Measurements from ENCODE around the gene NOTCH2.

The NOTCH2 gene

DNA sequence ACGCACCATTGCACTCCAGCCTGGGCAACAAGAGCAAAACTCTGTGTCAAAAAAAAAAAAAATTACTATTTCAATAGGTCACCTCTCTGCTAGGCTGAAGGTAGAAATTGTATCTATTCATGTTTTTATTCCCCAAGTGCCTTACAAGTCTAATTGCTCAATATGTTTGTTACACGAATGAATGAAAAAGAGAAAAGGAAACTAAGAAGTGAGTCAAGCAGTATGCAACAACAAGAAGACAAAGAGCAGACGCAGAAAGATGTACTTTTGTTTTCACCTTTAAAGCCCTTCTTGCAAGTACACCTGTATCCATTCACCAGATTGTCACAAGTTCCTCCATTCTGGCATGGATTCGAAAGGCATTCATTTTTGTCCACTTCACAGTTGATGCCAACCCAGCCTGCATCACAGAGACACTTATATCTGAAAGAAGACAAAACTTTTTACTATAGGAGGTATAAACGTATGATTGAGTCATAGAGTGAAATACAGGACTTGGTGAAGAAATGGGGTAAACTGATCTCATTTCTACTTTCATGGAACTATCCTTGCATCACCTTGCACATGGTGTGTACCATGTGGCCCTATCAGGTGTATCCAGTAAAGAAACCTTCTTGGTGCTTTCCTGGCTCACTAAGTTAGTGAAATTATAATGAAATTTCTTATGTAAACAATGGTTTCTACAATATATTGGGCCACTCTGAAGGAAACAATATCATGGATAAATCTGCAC lies 116.0 kb downstream of the NOTCH2 start (continued):
- TF ChIP-seq, protein P1, sequence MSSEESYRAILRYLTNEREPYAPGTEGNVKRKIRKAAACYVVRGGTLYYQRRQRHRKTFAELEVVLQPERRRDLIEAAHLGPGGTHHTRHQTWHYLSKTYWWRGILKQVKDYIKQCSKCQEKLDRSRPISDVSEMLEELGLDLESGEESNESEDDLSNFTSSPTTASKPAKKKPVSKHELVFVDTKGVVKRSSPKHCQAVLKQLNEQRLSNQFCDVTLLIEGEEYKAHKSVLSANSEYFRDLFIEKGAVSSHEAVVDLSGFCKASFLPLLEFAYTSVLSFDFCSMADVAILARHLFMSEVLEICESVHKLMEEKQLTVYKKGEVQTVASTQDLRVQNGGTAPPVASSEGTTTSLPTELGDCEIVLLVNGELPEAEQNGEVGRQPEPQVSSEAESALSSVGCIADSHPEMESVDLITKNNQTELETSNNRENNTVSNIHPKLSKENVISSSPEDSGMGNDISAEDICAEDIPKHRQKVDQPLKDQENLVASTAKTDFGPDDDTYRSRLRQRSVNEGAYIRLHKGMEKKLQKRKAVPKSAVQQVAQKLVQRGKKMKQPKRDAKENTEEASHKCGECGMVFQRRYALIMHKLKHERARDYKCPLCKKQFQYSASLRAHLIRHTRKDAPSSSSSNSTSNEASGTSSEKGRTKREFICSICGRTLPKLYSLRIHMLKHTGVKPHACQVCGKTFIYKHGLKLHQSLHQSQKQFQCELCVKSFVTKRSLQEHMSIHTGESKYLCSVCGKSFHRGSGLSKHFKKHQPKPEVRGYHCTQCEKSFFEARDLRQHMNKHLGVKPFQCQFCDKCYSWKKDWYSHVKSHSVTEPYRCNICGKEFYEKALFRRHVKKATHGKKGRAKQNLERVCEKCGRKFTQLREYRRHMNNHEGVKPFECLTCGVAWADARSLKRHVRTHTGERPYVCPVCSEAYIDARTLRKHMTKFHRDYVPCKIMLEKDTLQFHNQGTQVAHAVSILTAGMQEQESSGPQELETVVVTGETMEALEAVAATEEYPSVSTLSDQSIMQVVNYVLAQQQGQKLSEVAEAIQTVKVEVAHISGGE (tag by site-specific recombination; conservative IDR thresholded peaks at IDR 0.05; ENCODE audit: low read depth) = no peak

DNA sequence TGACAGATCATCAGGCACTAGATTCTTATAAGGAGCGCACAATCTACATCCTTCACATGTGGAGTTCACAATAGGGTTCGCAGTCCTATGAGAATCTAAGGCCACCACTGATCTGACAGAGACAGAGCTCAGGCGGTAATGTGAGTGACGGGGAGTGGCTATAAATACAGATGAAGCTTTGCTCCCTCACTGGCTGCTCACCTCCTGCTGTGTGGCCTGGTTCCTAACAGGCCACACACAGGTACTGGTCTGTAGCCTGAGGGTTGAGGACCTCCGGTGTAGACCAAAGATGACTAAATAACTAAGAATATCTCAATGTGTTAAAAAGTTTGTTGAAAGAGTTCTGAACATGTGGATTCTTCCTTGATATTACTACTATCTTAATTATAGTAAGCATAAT lies 117.0 kb downstream of the NOTCH2 start:
- TF ChIP-seq KLF16 (tag by site-specific recombination; IDR thresholded peaks at IDR 0.05) (no peak), ZNF785 (tag by site-specific recombination; IDR thresholded peaks at IDR 0.05) (no peak), ZNF777 (tag by site-specific recombination; IDR thresholded peaks at IDR 0.05; ENCODE audit: borderline replicate concordance) (no peak), ZNF184 (tag by site-specific recombination; IDR thresholded peaks at IDR 0.05) (no peak), KLF1 (tag by site-specific recombination; IDR thresholded peaks at IDR 0.05) (no peak), SP3 (tag by site-specific recombination; IDR thresholded peaks at IDR 0.05) (no peak), ZNF791 (tag by site-specific recombination; IDR thresholded peaks at IDR 0.05) (no peak), ZNF558 (tag by site-specific recombination; IDR thresholded peaks at IDR 0.05) (no peak), BCL11B (tag by site-specific recombination; IDR thresholded peaks at IDR 0.05; ENCODE audit: low read depth) (no peak)
- TF ChIP-seq, protein P2, sequence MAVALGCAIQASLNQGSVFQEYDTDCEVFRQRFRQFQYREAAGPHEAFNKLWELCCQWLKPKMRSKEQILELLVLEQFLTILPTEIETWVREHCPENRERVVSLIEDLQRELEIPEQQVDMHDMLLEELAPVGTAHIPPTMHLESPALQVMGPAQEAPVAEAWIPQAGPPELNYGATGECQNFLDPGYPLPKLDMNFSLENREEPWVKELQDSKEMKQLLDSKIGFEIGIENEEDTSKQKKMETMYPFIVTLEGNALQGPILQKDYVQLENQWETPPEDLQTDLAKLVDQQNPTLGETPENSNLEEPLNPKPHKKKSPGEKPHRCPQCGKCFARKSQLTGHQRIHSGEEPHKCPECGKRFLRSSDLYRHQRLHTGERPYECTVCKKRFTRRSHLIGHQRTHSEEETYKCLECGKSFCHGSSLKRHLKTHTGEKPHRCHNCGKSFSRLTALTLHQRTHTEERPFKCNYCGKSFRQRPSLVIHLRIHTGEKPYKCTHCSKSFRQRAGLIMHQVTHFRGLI (tag by site-specific recombination; IDR thresholded peaks at IDR 0.05) = no peak
- Histone ChIP-seq H3K36me3 (ENCODE audit: control insufficient read depth in 2 of 2, insufficient read depth in 1 of 2, low read length in 2 of 2) (peaks cover 12 to 79% of the 10 kb centered on the region in 2 experiments), H3K27ac (ENCODE audit: extremely low read depth, low read depth, low read length) (no peak overlapping the region), H3K9me3 (ENCODE audit: control insufficient read depth, insufficient read depth, low read depth, low read length) (no peaks in the 10 kb centered on the region), H3K4me1 (ENCODE audit: control insufficient read depth, insufficient read depth, low read length) (no peaks in the 10 kb centered on the region), H3K4me3 (ENCODE audit: low read depth, low read length) (no peak overlapping the region)
- POLR2A ChIA-PET = no interaction called here
- CTCF ChIA-PET = interaction anchor here (1.5 kb wide), 1 partner anchor 16 kb away, joined by 4 read pairs; no protein-coding TSS in a partner anchor

DNA sequence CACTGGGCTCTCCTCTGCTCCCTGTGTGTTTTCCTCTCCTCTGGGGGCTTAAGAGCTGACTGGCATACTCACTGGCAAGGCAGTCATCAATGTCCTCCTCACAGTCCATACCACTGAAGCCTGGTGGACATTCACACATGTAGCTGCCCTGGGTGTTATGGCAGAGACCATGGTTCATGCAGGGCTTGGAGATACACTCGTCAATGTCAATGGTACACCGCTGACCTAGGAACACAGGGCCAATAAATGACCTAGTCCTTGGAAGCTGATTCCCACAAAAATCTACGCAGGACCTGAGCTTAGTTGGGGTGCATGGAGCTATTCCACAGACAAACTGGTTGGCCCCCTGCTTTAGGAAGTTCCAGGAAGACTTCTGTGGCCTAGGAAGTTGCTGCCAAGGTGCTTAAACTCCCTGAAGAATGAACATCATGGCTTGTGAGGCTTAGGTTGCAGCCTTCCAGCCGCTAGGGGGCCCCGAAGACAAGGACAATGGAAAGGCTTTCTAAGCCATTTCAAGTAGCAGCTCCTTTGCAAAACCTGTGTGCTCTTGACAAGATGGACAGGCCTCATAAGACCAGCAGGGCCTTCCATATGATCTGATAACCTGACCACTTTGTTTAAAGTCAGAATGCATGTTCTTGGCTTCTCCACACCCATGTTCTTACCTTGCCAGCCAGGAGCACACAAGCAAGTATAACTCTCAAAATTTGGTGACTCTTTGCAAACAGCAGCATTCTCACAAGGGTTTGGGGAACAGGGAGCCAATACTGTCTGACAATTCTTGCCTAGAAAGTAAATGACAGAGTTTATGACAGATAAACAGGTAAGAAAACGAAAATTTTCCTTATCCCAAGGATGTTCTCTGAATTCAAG lies 120.9 kb downstream of the NOTCH2 start:
- Histone ChIP-seq H3K9me3 (ENCODE audit: control insufficient read depth, insufficient read depth, low read depth, low read length) (no peaks in the 10 kb centered on the region), H3K36me3 (ENCODE audit: control insufficient read depth in 2 of 2, insufficient read depth in 1 of 2, low read length in 2 of 2) (peaks cover 7 to 64% of the 10 kb centered on the region in 2 experiments), H3K27ac (ENCODE audit: extremely low read depth, low read depth, low read length) (no peak overlapping the region), H3K4me3 (ENCODE audit: low read depth, low read length) (no peak overlapping the region), H3K4me1 (ENCODE audit: control insufficient read depth, insufficient read depth, low read length) (no peaks in the 10 kb centered on the region)
- POLR2A ChIA-PET = no interaction called here
- CTCF ChIA-PET = interaction anchor here (0.6 to 5.6 kb wide), 19 partner anchors 9 to 403 kb away, joined by 3 to 36 read pairs (median 4); no protein-coding TSS in a partner anchor
- TF ChIP-seq ZNF654 (tag by site-specific recombination; IDR thresholded peaks at IDR 0.05; ENCODE audit: low read depth) = peak; percentile 87
- TF ChIP-seq, protein P3, sequence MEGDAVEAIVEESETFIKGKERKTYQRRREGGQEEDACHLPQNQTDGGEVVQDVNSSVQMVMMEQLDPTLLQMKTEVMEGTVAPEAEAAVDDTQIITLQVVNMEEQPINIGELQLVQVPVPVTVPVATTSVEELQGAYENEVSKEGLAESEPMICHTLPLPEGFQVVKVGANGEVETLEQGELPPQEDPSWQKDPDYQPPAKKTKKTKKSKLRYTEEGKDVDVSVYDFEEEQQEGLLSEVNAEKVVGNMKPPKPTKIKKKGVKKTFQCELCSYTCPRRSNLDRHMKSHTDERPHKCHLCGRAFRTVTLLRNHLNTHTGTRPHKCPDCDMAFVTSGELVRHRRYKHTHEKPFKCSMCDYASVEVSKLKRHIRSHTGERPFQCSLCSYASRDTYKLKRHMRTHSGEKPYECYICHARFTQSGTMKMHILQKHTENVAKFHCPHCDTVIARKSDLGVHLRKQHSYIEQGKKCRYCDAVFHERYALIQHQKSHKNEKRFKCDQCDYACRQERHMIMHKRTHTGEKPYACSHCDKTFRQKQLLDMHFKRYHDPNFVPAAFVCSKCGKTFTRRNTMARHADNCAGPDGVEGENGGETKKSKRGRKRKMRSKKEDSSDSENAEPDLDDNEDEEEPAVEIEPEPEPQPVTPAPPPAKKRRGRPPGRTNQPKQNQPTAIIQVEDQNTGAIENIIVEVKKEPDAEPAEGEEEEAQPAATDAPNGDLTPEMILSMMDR (tag by site-specific recombination; IDR thresholded peaks at IDR 0.05) = peak; percentile 64; the same call in 1 of the 2 replicates
- TF ChIP-seq GLI4 (tag by site-specific recombination; IDR thresholded peaks at IDR 0.05) = no peak
- TF ChIP-seq ZNF169 (tag by site-specific recombination; IDR thresholded peaks at IDR 0.05) = no peak
- TF ChIP-seq ZNF426 (tag by site-specific recombination; IDR thresholded peaks at IDR 0.05) = no peak
- peak; percentile 25; the same call in 1 of the 2 replicates for TF ChIP-seq ZNF2 (tag by site-specific recombination; IDR thresholded peaks at IDR 0.05)
- TF ChIP-seq ZNF155 (tag by site-specific recombination; IDR thresholded peaks at IDR 0.05) = no peak
- no peak for TF ChIP-seq ZNF341 (tag by site-specific recombination; IDR thresholded peaks at IDR 0.05; ENCODE audit: low read depth)
